Lung (tissue), 12 donors: ENCODE data around the gene EXPH5. TPM values are rescaled to one million over a fixed set of nuclear protein-coding genes. Genes with fewer than 3 reads are reported as not detected.

ENCODE experiments used
- ATAC-seq: fragments of 200-7000 bp; cut with Tn5 transposase; one replicate; pipeline ENCODE4 v1.9.1; 2020; ENCODE audit warnings: moderate number of reproducible peaks; ENCODE audit not compliant: insufficient read depth, low FRiP score
- DNase-seq, 3 donors: peaks; one replicate each; pipeline ENCODE4 v3.0.0-alpha.2; 2013 to 2017
- H3K27ac ChIP-seq, 2 donors: one replicate each; pipeline ENCODE4 v1.5.1; 2013; ENCODE audit warnings: mild to moderate bottlenecking in 2 of 2, moderate library complexity in 2 of 2, control low read depth in 1 of 2, inconsistent platforms in 1 of 2, low read depth in 1 of 2, low read length in 1 of 2
- H3K27me3 ChIP-seq, 3 donors: one replicate each; pipeline ENCODE4 v1.5.1; 2013; ENCODE audit warnings: low read length in 2 of 3; ENCODE audit not compliant: control insufficient read depth in 3 of 3, insufficient read depth in 3 of 3
- H3K36me3 ChIP-seq, 4 donors: one replicate each; pipeline ENCODE4 v1.5.1; 2013; ENCODE audit warnings: low read length in 4 of 4, mild to moderate bottlenecking in 1 of 4, moderate library complexity in 1 of 4; ENCODE audit not compliant: control insufficient read depth in 4 of 4, insufficient read depth in 4 of 4
- H3K4me1 ChIP-seq, 5 donors: one replicate each; pipeline ENCODE4 v1.5.1; 2013; ENCODE audit warnings: low read length in 5 of 5, mild to moderate bottlenecking in 2 of 5, moderate library complexity in 1 of 5; ENCODE audit not compliant: control insufficient read depth in 5 of 5, insufficient read depth in 5 of 5
- H3K4me3 ChIP-seq: one replicate; pipeline ENCODE4 v1.5.1; 2013; ENCODE audit warnings: mild to moderate bottlenecking, control low read depth, moderate library complexity
- H3K9ac ChIP-seq, 2 donors: one replicate each; pipeline ENCODE4 v1.5.1; 2013; ENCODE audit warnings: low read length in 2 of 2, control low read depth in 1 of 2; ENCODE audit not compliant: insufficient read depth in 1 of 2
- H3K9me3 ChIP-seq, 4 donors: one replicate each; pipeline ENCODE4 v1.5.1; 2013; ENCODE audit warnings: low read length in 3 of 4, mild to moderate bottlenecking in 1 of 4, moderate library complexity in 1 of 4; ENCODE audit not compliant: control insufficient read depth in 4 of 4, insufficient read depth in 3 of 4
- CTCF ChIP-seq: IDR thresholded peaks from 2 replicates; pipeline ENCODE4 v1.5.1; 2012; ENCODE audit warnings: mild to moderate bottlenecking; ENCODE audit errors: control extremely low read depth, extremely low read depth
- WGBS, 2 donors: extraction: QIAGEN DNeasy Blood & Tissue Kit; methylation state at CpG; one replicate each; pipeline ENCODE4 v1.1.7; 2013; 5-methylcytosine and 5-hydroxymethylcytosine counted together
- polyA plus RNA-seq, 2 donors: library from polyadenylated mRNA; stranded (reverse); fragments of 200-250 nt; gene quantifications; one replicate each; pipeline ENCODE4 v1.2.1, GENCODE V29; 2013
- total RNA-seq, 2 donors: library from RNA; depleted of rRNA in 1 of 2; stranded (reverse); fragments of >200 nt in 1 of 2; gene quantifications; one replicate each; pipeline ENCODE4 v1.2.1, GENCODE V29; 2014 to 2021
- donor health status: control.
- donor health status: control.
- donor health status: Bipolar disorder and iron deficiency.
- donor health status: healthy.
- donor health status: DM: yes; HTN: yes; CAD: no.

The EXPH5 gene
- total and polyA plus RNA-seq, 4 donors, result 1.1 to 28.8 (median 15.2) TPM

- Histone ChIP-seq H3K4me3 (no peak overlapping the region), H3K27me3 (no peaks in the 10 kb centered on the region), H3K27ac (no peak overlapping the region), H3K9me3 (no peaks in the 10 kb centered on the region), H3K9ac (no peak overlapping the region), H3K4me1 (peaks cover 0 to 9% (median 2%) of the 10 kb centered on the region in 5 donors), H3K36me3 (no peaks in the 10 kb centered on the region)
- ATAC-seq (no peak), DNase-seq (no peak)
- no peak for TF ChIP-seq CTCF
- WGBS, 2 donors, result 63 to 73% methylated on average over 2 of the region's 2 CpGs
Measured at GRCh38 chr11:108500721-108501120, 92.8 kb downstream of the EXPH5 start.

- no peaks in the 10 kb centered on the region for H3K27me3 ChIP-seq
- WGBS, 2 donors, result 90 to 93% methylated on average over 4 of the region's 4 CpGs
- TF ChIP-seq CTCF, result no peak
- no peak overlapping the region for H3K9ac ChIP-seq
- peaks cover 0 to 9% (median 2%) of the 10 kb centered on the region in 5 donors for H3K4me1 ChIP-seq
- no peak overlapping the region for H3K27ac ChIP-seq
- H3K36me3 ChIP-seq, result peaks cover 0 to 3% (median 1%) of the 10 kb centered on the region in 4 donors
- no peak overlapping the region for H3K4me3 ChIP-seq
- ATAC-seq (no peak), DNase-seq (no peak)
- no peaks in the 10 kb centered on the region for H3K9me3 ChIP-seq
Measured at GRCh38 chr11:108500169-108500568, 93.4 kb downstream of the EXPH5 start.

GRCh38 chr11:108498816-108499408 is 94.7 kb downstream of the EXPH5 start:
- Histone ChIP-seq H3K9ac (peak overlapping the region; percentile 70 to 93), H3K4me1 (peaks cover 0 to 15% (median 6%) of the 10 kb centered on the region in 5 donors), H3K36me3 (peaks cover 0 to 4% (median 1%) of the 10 kb centered on the region in 4 donors), H3K27ac (peak overlapping the region; percentile 98 to 99), H3K27me3 (no peaks in the 10 kb centered on the region), H3K9me3 (no peaks in the 10 kb centered on the region), H3K4me3 (peak overlapping the region; percentile 70)
- TF ChIP-seq CTCF, result no peak
- 63 to 72% methylated on average over 29 of the region's 29 CpGs for WGBS, 2 donors
- DNase-seq, result peak; percentile 13 to 28 (median 19)
- no peak for ATAC-seq
